Measurements from ENCODE around the gene ABI2.
A peak's percentile ranks its signal among the peaks of the same experiment; 100 is the strongest.

The ABI2 gene

GRCh38 chr2:203310688-203311436 lies 17.3 kb upstream of the ABI2 start:
- TF ChIP-seq, protein P1, sequence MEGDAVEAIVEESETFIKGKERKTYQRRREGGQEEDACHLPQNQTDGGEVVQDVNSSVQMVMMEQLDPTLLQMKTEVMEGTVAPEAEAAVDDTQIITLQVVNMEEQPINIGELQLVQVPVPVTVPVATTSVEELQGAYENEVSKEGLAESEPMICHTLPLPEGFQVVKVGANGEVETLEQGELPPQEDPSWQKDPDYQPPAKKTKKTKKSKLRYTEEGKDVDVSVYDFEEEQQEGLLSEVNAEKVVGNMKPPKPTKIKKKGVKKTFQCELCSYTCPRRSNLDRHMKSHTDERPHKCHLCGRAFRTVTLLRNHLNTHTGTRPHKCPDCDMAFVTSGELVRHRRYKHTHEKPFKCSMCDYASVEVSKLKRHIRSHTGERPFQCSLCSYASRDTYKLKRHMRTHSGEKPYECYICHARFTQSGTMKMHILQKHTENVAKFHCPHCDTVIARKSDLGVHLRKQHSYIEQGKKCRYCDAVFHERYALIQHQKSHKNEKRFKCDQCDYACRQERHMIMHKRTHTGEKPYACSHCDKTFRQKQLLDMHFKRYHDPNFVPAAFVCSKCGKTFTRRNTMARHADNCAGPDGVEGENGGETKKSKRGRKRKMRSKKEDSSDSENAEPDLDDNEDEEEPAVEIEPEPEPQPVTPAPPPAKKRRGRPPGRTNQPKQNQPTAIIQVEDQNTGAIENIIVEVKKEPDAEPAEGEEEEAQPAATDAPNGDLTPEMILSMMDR (conservative IDR thresholded peaks at IDR 0.05; ENCODE audit: control insufficient read depth, insufficient read depth, low read depth, low read length): no peak
- H3K4me3 ChIP-seq (ENCODE audit: control insufficient read depth, low read depth, low read length): no peak overlapping the region
- DNase-seq (ENCODE audit: low read depth): no peak

DNA sequence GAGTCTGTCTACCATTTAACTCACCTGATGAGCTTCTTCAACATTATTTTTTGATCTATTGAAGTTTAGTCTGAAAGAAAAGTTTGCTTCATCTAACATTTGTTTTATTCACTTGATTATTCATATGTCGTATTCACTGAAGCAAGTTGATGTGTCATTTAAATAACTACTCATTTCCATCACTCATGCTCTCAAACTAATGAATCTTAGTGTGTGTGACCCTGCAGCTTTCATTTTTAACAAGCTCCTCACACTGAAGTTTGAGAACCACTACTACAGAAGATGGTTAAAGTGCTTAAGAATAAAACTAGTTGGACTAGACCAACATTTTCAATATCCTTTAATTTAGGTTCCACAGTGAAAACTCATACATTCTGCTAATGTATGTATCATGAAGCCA lies 1.8 kb upstream of the ABI2 start:
- no peak overlapping the region for H3K4me3 ChIP-seq (ENCODE audit: control insufficient read depth, low read depth, low read length)
- TF ChIP-seq, protein P1 (conservative IDR thresholded peaks at IDR 0.05; ENCODE audit: control insufficient read depth, insufficient read depth, low read depth, low read length): no peak
- no peak for DNase-seq (ENCODE audit: low read depth)

- no peak for DNase-seq (ENCODE audit: low read depth)
- H3K4me3 ChIP-seq (ENCODE audit: control insufficient read depth, low read depth, low read length): peak overlapping the region; percentile 77
These were observed 653 bp upstream of the ABI2 start for GRCh38 chr2:203327582-203327900.

DNA sequence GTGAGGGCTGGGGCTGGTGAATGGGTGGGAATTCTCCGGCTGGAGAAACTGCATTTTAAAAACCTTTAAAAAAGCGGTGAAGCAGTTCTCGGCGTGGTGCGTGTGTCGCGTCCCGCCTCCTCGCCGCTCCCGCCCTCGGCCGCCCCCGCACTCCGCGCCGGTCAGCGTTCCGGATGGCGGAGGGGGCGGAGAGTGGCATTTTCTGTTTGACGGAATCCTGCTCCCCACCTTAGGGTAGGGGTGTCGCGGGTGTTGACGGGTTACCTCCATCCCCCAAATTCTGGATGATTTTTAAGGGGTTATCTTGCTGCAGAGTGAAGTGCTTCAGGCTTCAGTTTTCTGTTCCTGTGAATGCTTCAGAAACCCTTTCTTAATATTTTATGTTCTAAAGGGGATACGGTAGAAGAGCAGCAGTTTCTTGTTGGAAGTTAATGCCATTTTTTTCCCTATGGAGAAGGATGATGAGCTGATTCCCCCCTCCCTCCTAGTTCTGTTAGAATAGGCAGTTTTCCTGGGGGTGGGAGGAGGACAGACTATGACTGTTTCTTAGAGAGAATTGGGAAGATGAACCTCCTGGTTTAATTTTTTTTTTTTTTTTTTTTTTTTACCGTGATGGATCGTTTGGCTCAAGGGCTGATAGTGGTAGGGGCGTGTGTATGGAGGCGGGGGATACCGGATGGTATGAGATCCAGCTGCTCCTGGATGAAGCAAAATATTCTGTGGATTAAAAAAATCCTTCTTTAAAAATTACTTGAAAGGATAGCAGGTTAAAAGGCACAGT lies 756 bp downstream of the ABI2 start:
- H3K4me3 ChIP-seq (ENCODE audit: control insufficient read depth, low read depth, low read length): peak overlapping the region; percentile 77
- TF ChIP-seq, protein P1 (conservative IDR thresholded peaks at IDR 0.05; ENCODE audit: control insufficient read depth, insufficient read depth, low read depth, low read length): no peak
- DNase-seq (ENCODE audit: low read depth): peak; percentile 35

More at GRCh38 chr2:203327582-203327900, 653 bp upstream of the ABI2 start:
- TF ChIP-seq, protein P1 (conservative IDR thresholded peaks at IDR 0.05; ENCODE audit: control insufficient read depth, insufficient read depth, low read depth, low read length): no peak

DNA sequence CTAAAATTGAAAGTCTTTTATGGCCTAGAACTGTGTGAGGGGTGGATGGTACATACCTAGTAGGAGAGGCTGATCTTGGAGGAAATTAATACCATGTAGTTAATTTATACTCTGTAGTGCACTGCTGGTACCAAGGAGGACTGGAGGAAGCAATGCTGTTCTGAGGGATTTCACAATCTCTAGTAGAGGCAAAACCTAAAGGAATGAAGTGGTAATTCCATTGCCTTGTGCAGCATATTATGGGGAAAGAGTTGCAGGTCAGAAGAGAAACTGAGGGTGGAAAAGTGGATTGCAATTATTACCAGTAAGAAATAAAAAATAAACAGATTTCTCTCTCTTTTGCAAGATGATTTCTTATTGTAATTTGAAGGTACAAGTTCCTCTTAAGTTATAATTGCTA lies 2.2 kb downstream of the ABI2 start:
- H3K4me3 ChIP-seq (ENCODE audit: control insufficient read depth, low read depth, low read length): peak overlapping the region; percentile 77
- DNase-seq (ENCODE audit: low read depth): peak; percentile 58
- TF ChIP-seq, protein P1 (conservative IDR thresholded peaks at IDR 0.05; ENCODE audit: control insufficient read depth, insufficient read depth, low read depth, low read length): no peak

GRCh38 chr2:203338322-203338721 lies 10.1 kb downstream of the ABI2 start:
- TF ChIP-seq, protein P1 (conservative IDR thresholded peaks at IDR 0.05; ENCODE audit: control insufficient read depth, insufficient read depth, low read depth, low read length): no peak
- no peak overlapping the region for H3K4me3 ChIP-seq (ENCODE audit: control insufficient read depth, low read depth, low read length)

More at GRCh38 chr2:203338322-203338721, 10.1 kb downstream of the ABI2 start:
- DNase-seq (ENCODE audit: low read depth): no peak

Measured in fibroblast of mammary gland (primary cell).